Neural progenitor cell (in vitro differentiated cells): ENCODE data around the gene MCMBP. TPM values are rescaled to one million over a fixed set of nuclear protein-coding genes. Genes with fewer than 3 reads are reported as not detected.

Experiments used
- DNase-seq: peaks from one replicate; pipeline ENCODE4 v3.0.0-alpha.2; 2016; ENCODE audit warnings: low spot score
- H2AFZ ChIP-seq: fragments of 200-600 bp; sonication (generic); replicated peaks from 2 replicates; pipeline ENCODE4 v1.6.1; 2016; ENCODE audit warnings: antibody characterized with exemption
- H3F3A ChIP-seq: fragments of 200-600 bp; sonication (generic); 2 replicates; pipeline ENCODE4 v1.6.1; 2016; ENCODE audit warnings: antibody characterized with exemption, low read depth
- H3K27ac ChIP-seq: fragments of 200-600 bp; sonication (generic); 2 replicates; pipeline ENCODE4 v1.5.1; 2016; ENCODE audit warnings: mild to moderate bottlenecking
- H3K27me3 ChIP-seq: fragments of 200-600 bp; sonication (generic); 2 replicates; pipeline ENCODE4 v1.6.1; 2016; ENCODE audit warnings: mild to moderate bottlenecking, moderate library complexity
- H3K36me3 ChIP-seq: fragments of 200-600 bp; sonication (generic); 2 replicates; pipeline ENCODE4 v1.5.1; 2016
- H3K4me1 ChIP-seq: fragments of 200-600 bp; sonication (generic); 2 replicates; pipeline ENCODE4 v1.6.1; 2016; ENCODE audit warnings: mixed run types
- H3K4me2 ChIP-seq: fragments of 200-600 bp; sonication (generic); 2 replicates; pipeline ENCODE4 v1.6.1; 2016
- H3K4me3 ChIP-seq: fragments of 200-600 bp; sonication (generic); 2 replicates; pipeline ENCODE4 v1.5.1; 2016
- H3K79me2 ChIP-seq: fragments of 200-600 bp; sonication (generic); 2 replicates; pipeline ENCODE4 v1.6.1; 2016; ENCODE audit warnings: low read depth
- H3K9ac ChIP-seq: fragments of 200-600 bp; sonication (generic); 2 replicates; pipeline ENCODE4 v1.6.1; 2016
- H3K9me3 ChIP-seq: fragments of 200-600 bp; sonication (generic); 2 replicates; pipeline ENCODE4 v1.5.1; 2016; ENCODE audit warnings: low read depth
- H4K20me1 ChIP-seq: fragments of 200-600 bp; sonication (generic); 2 replicates; pipeline ENCODE4 v1.6.1; 2016; ENCODE audit warnings: low read depth
- H3K27ac Mint-ChIP-seq: 3 replicates; pipeline ENCODE4 v1.8.0; 2021; ENCODE audit warnings: mixed read lengths
- H3K27me3 Mint-ChIP-seq: 2 replicates; pipeline ENCODE4 v1.8.0; 2022; ENCODE audit warnings: low read depth, mild to moderate bottlenecking, inconsistent platforms, moderate library complexity, mixed read lengths; ENCODE audit not compliant: insufficient read depth
- H3K36me3 Mint-ChIP-seq: 3 replicates; pipeline ENCODE4 v1.8.0; 2021; ENCODE audit warnings: mixed read lengths
- H3K4me1 Mint-ChIP-seq: 3 replicates; pipeline ENCODE4 v1.8.0; 2021; ENCODE audit warnings: mixed read lengths
- H3K4me3 Mint-ChIP-seq: 3 replicates; pipeline ENCODE4 v1.8.0; 2021; ENCODE audit warnings: mild to moderate bottlenecking, moderate library complexity, mixed read lengths
- H3K9me3 Mint-ChIP-seq: 3 replicates; pipeline ENCODE4 v1.8.0; 2020; ENCODE audit warnings: mixed read lengths
- EZH2 ChIP-seq: fragments of 200-600 bp; sonication (generic); IDR thresholded peaks from 2 replicates; pipeline ENCODE4 v1.6.1; 2017; ENCODE audit warnings: antibody characterized with exemption, mild to moderate bottlenecking, moderate library complexity
- EZH2phosphoT487 ChIP-seq: fragments of 200-600 bp; sonication (generic); IDR thresholded peaks from 2 replicates; pipeline ENCODE4 v1.6.1; 2017; ENCODE audit warnings: antibody characterized with exemption
- total RNA-seq: library from RNA; depleted of rRNA; stranded (reverse); fragments of >200 nt; gene quantifications from 2 replicates; pipeline ENCODE4 v1.2.3, GENCODE V29; 2015; ENCODE audit warnings: low replicate concordance
- TF ChIP-seq, protein P1 (sequence below): fragments of 200-600 bp; sonication (generic); IDR thresholded peaks from 2 replicates; pipeline ENCODE4 v1.5.1; 2017; ENCODE audit warnings: antibody characterized with exemption, mild to moderate bottlenecking

Gene MCMBP
- total RNA-seq, 1 donor from 2014 or later, result 86.3 TPM

DNA sequence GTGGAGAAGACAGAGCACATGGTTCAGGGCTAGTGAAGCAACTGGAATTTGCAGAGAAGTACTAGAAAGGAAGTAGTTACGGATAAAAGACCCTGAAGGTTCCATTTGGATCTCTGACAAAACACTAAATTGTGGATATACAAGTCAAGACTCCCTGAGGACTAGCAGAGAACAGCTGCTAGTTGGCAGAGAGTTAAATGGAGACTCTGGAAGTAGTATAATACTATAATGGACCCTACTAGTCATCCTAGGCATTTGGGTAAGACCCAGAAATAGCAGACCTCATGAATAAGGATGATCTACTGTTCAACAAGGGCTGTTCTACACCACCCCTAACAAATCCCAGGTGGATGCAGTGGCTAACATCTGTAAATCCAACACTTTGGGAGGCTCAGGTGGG is 19.1 kb downstream of the MCMBP start:
- Histone ChIP-seq H3K9ac (no peak overlapping the region), H2AFZ (no peak overlapping the region), H3K9me3 (no peaks in the 10 kb centered on the region), H3K36me3 (peaks cover 27% of the 10 kb centered on the region), H3K79me2 (peaks cover 25% of the 10 kb centered on the region), H3F3A (no peaks in the 10 kb centered on the region), H3K4me3 (no peak overlapping the region), H4K20me1 (peaks cover 4% of the 10 kb centered on the region), H3K4me2 (no peak overlapping the region), H3K4me1 (no peaks in the 10 kb centered on the region), H3K27ac (no peak overlapping the region), H3K27me3 (no peaks in the 10 kb centered on the region)
- TF ChIP-seq, protein P1, sequence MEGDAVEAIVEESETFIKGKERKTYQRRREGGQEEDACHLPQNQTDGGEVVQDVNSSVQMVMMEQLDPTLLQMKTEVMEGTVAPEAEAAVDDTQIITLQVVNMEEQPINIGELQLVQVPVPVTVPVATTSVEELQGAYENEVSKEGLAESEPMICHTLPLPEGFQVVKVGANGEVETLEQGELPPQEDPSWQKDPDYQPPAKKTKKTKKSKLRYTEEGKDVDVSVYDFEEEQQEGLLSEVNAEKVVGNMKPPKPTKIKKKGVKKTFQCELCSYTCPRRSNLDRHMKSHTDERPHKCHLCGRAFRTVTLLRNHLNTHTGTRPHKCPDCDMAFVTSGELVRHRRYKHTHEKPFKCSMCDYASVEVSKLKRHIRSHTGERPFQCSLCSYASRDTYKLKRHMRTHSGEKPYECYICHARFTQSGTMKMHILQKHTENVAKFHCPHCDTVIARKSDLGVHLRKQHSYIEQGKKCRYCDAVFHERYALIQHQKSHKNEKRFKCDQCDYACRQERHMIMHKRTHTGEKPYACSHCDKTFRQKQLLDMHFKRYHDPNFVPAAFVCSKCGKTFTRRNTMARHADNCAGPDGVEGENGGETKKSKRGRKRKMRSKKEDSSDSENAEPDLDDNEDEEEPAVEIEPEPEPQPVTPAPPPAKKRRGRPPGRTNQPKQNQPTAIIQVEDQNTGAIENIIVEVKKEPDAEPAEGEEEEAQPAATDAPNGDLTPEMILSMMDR, result no peak
- TF ChIP-seq EZH2phosphoT487 (no peak), EZH2 (no peak)
- Mint-ChIP-seq H3K4me1 (no peaks in the 10 kb centered on the region), H3K9me3 (no peaks in the 10 kb centered on the region), H3K4me3 (no peak overlapping the region), H3K27me3 (peaks cover 2% of the 10 kb centered on the region), H3K27ac (no peak overlapping the region), H3K36me3 (peaks cover 28% of the 10 kb centered on the region)
- DNase-seq, result no peak

DNA sequence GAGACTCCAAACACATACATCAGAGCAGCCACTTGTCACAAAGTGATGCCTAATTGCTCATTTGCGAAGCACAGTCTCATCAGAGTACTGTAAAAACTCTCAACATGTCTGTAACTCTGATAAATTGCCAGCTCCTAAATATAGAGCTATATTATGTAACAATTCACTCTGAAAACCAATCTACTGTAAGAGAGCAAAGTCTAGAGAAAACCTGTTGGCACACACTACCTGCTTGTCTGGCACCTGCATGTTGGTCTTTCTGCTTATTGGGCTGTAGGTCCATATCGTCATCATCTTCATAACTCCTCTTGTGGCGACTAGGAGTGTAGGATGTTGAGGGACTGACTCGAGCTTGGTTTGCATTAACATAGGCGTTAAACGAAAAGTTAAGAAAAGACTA is 19.8 kb downstream of the MCMBP start:
- no peak overlapping the region for H3K4me2 ChIP-seq
- TF ChIP-seq EZH2 (no peak), EZH2phosphoT487 (no peak)
- TF ChIP-seq, protein P1, result no peak
- H3K9ac ChIP-seq, result no peak overlapping the region
- no peak overlapping the region for H3K4me3 ChIP-seq
- H3K4me1 Mint-ChIP-seq, result no peaks in the 10 kb centered on the region
- no peak for DNase-seq
- H3K4me1 ChIP-seq, result no peaks in the 10 kb centered on the region
- no peaks in the 10 kb centered on the region for H3K9me3 Mint-ChIP-seq
- H3K9me3 ChIP-seq, result no peaks in the 10 kb centered on the region
- no peak overlapping the region for H3K27ac Mint-ChIP-seq
- peaks cover 30% of the 10 kb centered on the region for H3K36me3 ChIP-seq
- no peaks in the 10 kb centered on the region for H3F3A ChIP-seq
- H4K20me1 ChIP-seq, result peaks cover 4% of the 10 kb centered on the region
- H3K27ac ChIP-seq, result no peak overlapping the region
- no peaks in the 10 kb centered on the region for H3K27me3 ChIP-seq
- peaks cover 32% of the 10 kb centered on the region for H3K36me3 Mint-ChIP-seq
- peaks cover 18% of the 10 kb centered on the region for H3K79me2 ChIP-seq
- H3K4me3 Mint-ChIP-seq, result no peak overlapping the region
- peaks cover 2% of the 10 kb centered on the region for H3K27me3 Mint-ChIP-seq
- H2AFZ ChIP-seq, result no peak overlapping the region

DNA sequence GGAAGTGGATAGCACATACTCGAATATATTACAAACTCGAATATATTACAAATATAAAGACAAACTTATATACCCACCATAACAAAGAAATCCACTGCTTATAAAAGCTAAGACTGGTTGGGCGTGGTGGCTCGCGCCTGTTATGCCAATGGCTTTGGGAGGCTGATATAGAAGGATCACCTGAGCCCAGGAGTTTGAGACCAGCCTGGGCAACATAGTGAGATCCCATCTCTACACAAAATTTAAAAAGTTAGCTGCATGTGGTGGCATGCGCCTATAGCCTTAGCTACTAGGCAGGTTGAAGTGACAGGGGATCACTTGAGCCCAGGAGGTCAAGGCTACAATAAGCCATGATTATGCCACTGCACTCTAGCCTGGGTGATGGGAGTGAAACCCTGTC is 20.4 kb downstream of the MCMBP start:
- Mint-ChIP-seq H3K36me3 (peaks cover 32% of the 10 kb centered on the region), H3K4me1 (no peaks in the 10 kb centered on the region), H3K27ac (no peak overlapping the region), H3K27me3 (peaks cover 2% of the 10 kb centered on the region), H3K9me3 (no peaks in the 10 kb centered on the region), H3K4me3 (no peak overlapping the region)
- H3K79me2 ChIP-seq, result peaks cover 13% of the 10 kb centered on the region
- no peak overlapping the region for H3K4me3 ChIP-seq
- H3K9me3 ChIP-seq, result no peaks in the 10 kb centered on the region
- no peak overlapping the region for H2AFZ ChIP-seq
- no peaks in the 10 kb centered on the region for H3K4me1 ChIP-seq
- H3K27me3 ChIP-seq, result no peaks in the 10 kb centered on the region
- H3K9ac ChIP-seq, result no peak overlapping the region
- DNase-seq, result no peak
- no peaks in the 10 kb centered on the region for H3F3A ChIP-seq
- no peak overlapping the region for H3K4me2 ChIP-seq
- TF ChIP-seq EZH2, result no peak
- TF ChIP-seq EZH2phosphoT487, result no peak
- TF ChIP-seq, protein P1, result no peak
- H4K20me1 ChIP-seq, result peaks cover 4% of the 10 kb centered on the region
- H3K36me3 ChIP-seq, result peaks cover 31% of the 10 kb centered on the region
- no peak overlapping the region for H3K27ac ChIP-seq
